Esophagus squamous epithelium (tissue), 4 donors: ENCODE results near the gene GP1BB.

Experiments used
- POLR2A ChIP-seq, 4 donors: fragments of 450-650 bp; IDR thresholded peaks; one replicate each; pipeline ENCODE4 v1.6.1; 2017; ENCODE audit warnings: antibody characterized with exemption in 4 of 4, mild to moderate bottlenecking in 4 of 4, moderate library complexity in 3 of 4
- TF ChIP-seq, protein P1 (sequence below), 6 experiments: fragments of 450-650 bp in 4 of 6; fragments of 200-600 bp in 2 of 6; sonication (generic) in 2 of 6; IDR thresholded peaks; one replicate each; pipeline ENCODE4 v1.5.1; 2016 to 2019; ENCODE audit warnings: antibody characterized with exemption in 6 of 6, mild to moderate bottlenecking in 4 of 6, moderate library complexity in 4 of 6

DNA sequence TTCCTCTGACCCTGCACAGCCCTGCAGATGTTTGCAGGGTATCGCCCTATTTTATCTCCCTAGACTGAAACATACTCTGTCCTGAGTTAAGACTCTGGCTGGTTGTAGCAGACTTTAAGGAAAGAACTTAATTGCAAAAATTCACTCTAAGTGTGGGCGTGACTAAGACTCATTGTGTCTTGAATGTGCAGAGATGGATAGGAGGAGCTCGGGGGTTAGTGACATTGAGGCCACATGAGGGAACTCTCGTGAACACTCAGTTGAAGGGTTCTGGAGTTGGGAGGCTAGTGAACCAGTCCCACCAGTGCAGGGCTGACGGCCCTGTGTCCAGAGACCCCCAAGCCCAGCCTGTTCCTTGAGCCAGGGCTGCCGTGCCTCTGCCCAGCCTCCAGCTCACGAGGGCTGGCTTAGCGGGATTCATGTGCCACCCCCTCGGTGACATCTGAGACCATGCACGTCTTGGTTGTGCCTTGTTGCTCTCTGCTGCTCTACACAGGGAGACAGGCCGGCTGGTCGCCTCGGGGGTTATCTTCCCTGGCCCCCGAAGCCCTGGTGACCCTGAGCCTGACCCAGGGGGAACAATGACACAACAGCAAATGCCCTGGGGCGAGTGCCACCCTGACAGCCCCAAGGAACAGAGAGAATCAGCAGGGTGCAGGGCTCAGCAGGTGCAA is 25.8 kb downstream of the GP1BB start:
- TF ChIP-seq, protein P1, sequence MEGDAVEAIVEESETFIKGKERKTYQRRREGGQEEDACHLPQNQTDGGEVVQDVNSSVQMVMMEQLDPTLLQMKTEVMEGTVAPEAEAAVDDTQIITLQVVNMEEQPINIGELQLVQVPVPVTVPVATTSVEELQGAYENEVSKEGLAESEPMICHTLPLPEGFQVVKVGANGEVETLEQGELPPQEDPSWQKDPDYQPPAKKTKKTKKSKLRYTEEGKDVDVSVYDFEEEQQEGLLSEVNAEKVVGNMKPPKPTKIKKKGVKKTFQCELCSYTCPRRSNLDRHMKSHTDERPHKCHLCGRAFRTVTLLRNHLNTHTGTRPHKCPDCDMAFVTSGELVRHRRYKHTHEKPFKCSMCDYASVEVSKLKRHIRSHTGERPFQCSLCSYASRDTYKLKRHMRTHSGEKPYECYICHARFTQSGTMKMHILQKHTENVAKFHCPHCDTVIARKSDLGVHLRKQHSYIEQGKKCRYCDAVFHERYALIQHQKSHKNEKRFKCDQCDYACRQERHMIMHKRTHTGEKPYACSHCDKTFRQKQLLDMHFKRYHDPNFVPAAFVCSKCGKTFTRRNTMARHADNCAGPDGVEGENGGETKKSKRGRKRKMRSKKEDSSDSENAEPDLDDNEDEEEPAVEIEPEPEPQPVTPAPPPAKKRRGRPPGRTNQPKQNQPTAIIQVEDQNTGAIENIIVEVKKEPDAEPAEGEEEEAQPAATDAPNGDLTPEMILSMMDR (IDR thresholded peaks at IDR 0.05) = no peak
- TF ChIP-seq POLR2A (IDR thresholded peaks at IDR 0.05) = no peak
